Activated CD8-positive, alpha-beta memory T cell treated with anti-CD3 and anti-CD28 coated beads for 1 hour (primary cell): ENCODE measurements around the gene KRT27.
"Not testable (repeated sequence)": the region's sequence is repeated elsewhere in the genome, so short reads cannot be mapped to it uniquely, and the experiment has no call there.

ENCODE experiments used
- DNase-seq, 2 donors: peaks; one replicate each; pipeline ENCODE4 v3.0.0-alpha.2; 2020; ENCODE audit warnings: low read depth in 1 of 2; ENCODE audit errors: extremely low read depth in 1 of 2

Gene KRT27

GRCh38 chr17:40782450-40782849, at the start of gene KRT27:
Gene KRT27 (minus strand): TSS chr17:40782550. CDS start chr17:40782493, 57 bp downstream.
- no peak for DNase-seq

- no peak for DNase-seq
Observed at GRCh38 chr17:40830085-40830776, 47.9 kb upstream of the KRT27 start.

GRCh38 chr17:40828454-40829044, 46.2 kb upstream of the KRT27 start:
- no peak for DNase-seq

GRCh38 chr17:40827746-40828453, 45.5 kb upstream of the KRT27 start:
- no peak for DNase-seq

- DNase-seq: no peak
Observed at GRCh38 chr17:40825599-40825998, 43.2 kb upstream of the KRT27 start.

- DNase-seq: no peak
Observed at GRCh38 chr17:40824015-40824832, 41.9 kb upstream of the KRT27 start.

- DNase-seq: no peak
Observed at GRCh38 chr17:40822132-40822812, 39.9 kb upstream of the KRT27 start, which contains the start of gene KRT10. Gene KRT10 (minus strand): TSS chr17:40822614. CDS start chr17:40822585, 29 bp downstream.

GRCh38 chr17:40821536-40821935, 39.2 kb upstream of the KRT27 start:
- no peak for DNase-seq

- DNase-seq: no peak
Observed at GRCh38 chr17:40820228-40820838, 38.0 kb upstream of the KRT27 start.

GRCh38 chr17:40819528-40820125, 37.3 kb upstream of the KRT27 start:
- DNase-seq: no peak

GRCh38 chr17:40818733-40819527, 36.6 kb upstream of the KRT27 start:
- DNase-seq: peak; percentile 53 to 76

- DNase-seq: no peak
Observed at GRCh38 chr17:40818343-40818732, 36.0 kb upstream of the KRT27 start.

- DNase-seq: no peak
Observed at GRCh38 chr17:40817103-40817682, 34.8 kb upstream of the KRT27 start.

- DNase-seq: no peak
Observed at GRCh38 chr17:40816569-40816968, 34.2 kb upstream of the KRT27 start.

- no peak for DNase-seq
Observed at GRCh38 chr17:40815381-40815780, 33.0 kb upstream of the KRT27 start.

GRCh38 chr17:40814657-40815056, 32.3 kb upstream of the KRT27 start:
- not testable (repeated sequence) for DNase-seq

- no peak for DNase-seq
Observed at GRCh38 chr17:40813804-40814203, 31.5 kb upstream of the KRT27 start.

- no peak for DNase-seq
Observed at GRCh38 chr17:40812639-40813038, 30.3 kb upstream of the KRT27 start.

- no peak for DNase-seq
Observed at GRCh38 chr17:40810494-40810893, 28.1 kb upstream of the KRT27 start.
